ENCODE measurements around the gene NUDT22.

The NUDT22 gene

GRCh38 chr11:64224891-64225607 lies 1.0 kb upstream of the NUDT22 start:
- no peak for TF ChIP-seq CTCF (IDR thresholded peaks at IDR 0.05)

- TF ChIP-seq CTCF (IDR thresholded peaks at IDR 0.05), result no peak
Measured at GRCh38 chr11:64226507-64227051, 505 bp downstream of the NUDT22 start.

- no peak for TF ChIP-seq CTCF (IDR thresholded peaks at IDR 0.05)
Measured at GRCh38 chr11:64227405-64227956, 1.4 kb downstream of the NUDT22 start.

- no peak for TF ChIP-seq CTCF (IDR thresholded peaks at IDR 0.05)
Measured at GRCh38 chr11:64229090-64229743, 3.1 kb downstream of the NUDT22 start.

- no peak for TF ChIP-seq CTCF (IDR thresholded peaks at IDR 0.05)
Measured at GRCh38 chr11:64229744-64230170, 3.7 kb downstream of the NUDT22 start.

GRCh38 chr11:64230171-64230984 lies 4.3 kb downstream of the NUDT22 start, which contains the start of gene DNAJC4:
TSS of gene DNAJC4 (plus strand) at chr11:64230548. CDS start at chr11:64230855, 307 bp downstream.
- no peak for TF ChIP-seq CTCF (IDR thresholded peaks at IDR 0.05)

GRCh38 chr11:64230985-64231365 lies 4.9 kb downstream of the NUDT22 start:
- no peak for TF ChIP-seq CTCF (IDR thresholded peaks at IDR 0.05)
